ENCODE measurements around the gene MT2A.
"Not testable (repeated sequence)": the region's sequence is repeated elsewhere in the genome, so short reads cannot be mapped to it uniquely, and the experiment has no call there.

The MT2A gene

GRCh38 chr16:56608876-56609462 lies 585 bp downstream of the MT2A start:
- Mint-ChIP-seq H3K36me3 (no peaks in the 10 kb centered on the region), H3K4me1 (peaks cover 41% of the 10 kb centered on the region), H3K27ac (peak overlapping the region; percentile 76), H3K4me3 (peak overlapping the region; percentile 87), H3K27me3 (no peaks in the 10 kb centered on the region), H3K9me3 (no peaks in the 10 kb centered on the region)
- ATAC-seq, result no peak

- H3K36me3 Mint-ChIP-seq, result no peaks in the 10 kb centered on the region
- H3K4me3 Mint-ChIP-seq, result peak overlapping the region; percentile 87
- peak overlapping the region; percentile 76 for H3K27ac Mint-ChIP-seq
- peak; percentile 79 for ATAC-seq
- no peaks in the 10 kb centered on the region for H3K9me3 Mint-ChIP-seq
- no peaks in the 10 kb centered on the region for H3K27me3 Mint-ChIP-seq
- peaks cover 41% of the 10 kb centered on the region for H3K4me1 Mint-ChIP-seq
Observed at GRCh38 chr16:56609463-56609921, 1.1 kb downstream of the MT2A start.

GRCh38 chr16:56610017-56610608 lies 1.7 kb downstream of the MT2A start:
- no peaks in the 10 kb centered on the region for H3K36me3 Mint-ChIP-seq
- peak; percentile 71 for ATAC-seq
- no peaks in the 10 kb centered on the region for H3K9me3 Mint-ChIP-seq

GRCh38 chr16:56610609-56611111 lies 2.3 kb downstream of the MT2A start:
- peak overlapping the region; percentile 87 for H3K4me3 Mint-ChIP-seq
- H3K4me1 Mint-ChIP-seq, result peaks cover 41% of the 10 kb centered on the region
- no peaks in the 10 kb centered on the region for H3K36me3 Mint-ChIP-seq
- no peak for ATAC-seq
- H3K9me3 Mint-ChIP-seq, result no peaks in the 10 kb centered on the region
- H3K27ac Mint-ChIP-seq, result peak overlapping the region; percentile 76
- H3K27me3 Mint-ChIP-seq, result no peaks in the 10 kb centered on the region

More at GRCh38 chr16:56610017-56610608, 1.7 kb downstream of the MT2A start:
- Mint-ChIP-seq H3K4me1 (peaks cover 41% of the 10 kb centered on the region), H3K27ac (peak overlapping the region; percentile 76), H3K27me3 (no peaks in the 10 kb centered on the region), H3K4me3 (peak overlapping the region; percentile 87)

- H3K27ac Mint-ChIP-seq, result peak overlapping the region; percentile 76
- peaks cover under 1% of the 10 kb centered on the region for H3K27me3 Mint-ChIP-seq
- peaks cover 41% of the 10 kb centered on the region for H3K4me1 Mint-ChIP-seq
- H3K4me3 Mint-ChIP-seq, result peak overlapping the region; percentile 16
- H3K9me3 Mint-ChIP-seq, result no peaks in the 10 kb centered on the region
- no peak for ATAC-seq
- H3K36me3 Mint-ChIP-seq, result no peaks in the 10 kb centered on the region
Observed at GRCh38 chr16:56611281-56611833, 3.0 kb downstream of the MT2A start.

- Mint-ChIP-seq H3K27me3 (peaks cover 24% of the 10 kb centered on the region), H3K4me1 (peaks cover 38% of the 10 kb centered on the region), H3K4me3 (no peak overlapping the region), H3K9me3 (no peaks in the 10 kb centered on the region), H3K27ac (no peak overlapping the region), H3K36me3 (no peaks in the 10 kb centered on the region)
- no peak for ATAC-seq
Observed at GRCh38 chr16:56613706-56614105, 5.3 kb downstream of the MT2A start.

- no peak for ATAC-seq
- no peaks in the 10 kb centered on the region for H3K36me3 Mint-ChIP-seq
- H3K4me3 Mint-ChIP-seq, result no peak overlapping the region
- H3K27me3 Mint-ChIP-seq, result peaks cover 33% of the 10 kb centered on the region
- no peaks in the 10 kb centered on the region for H3K9me3 Mint-ChIP-seq
- peaks cover 30% of the 10 kb centered on the region for H3K4me1 Mint-ChIP-seq
- H3K27ac Mint-ChIP-seq, result no peak overlapping the region
Observed at GRCh38 chr16:56614549-56614991, 6.2 kb downstream of the MT2A start.

GRCh38 chr16:56615353-56615752 lies 7.0 kb downstream of the MT2A start:
- ATAC-seq, result no peak
- H3K36me3 Mint-ChIP-seq, result no peaks in the 10 kb centered on the region
- peaks cover 23% of the 10 kb centered on the region for H3K4me1 Mint-ChIP-seq
- H3K9me3 Mint-ChIP-seq, result no peaks in the 10 kb centered on the region
- H3K27me3 Mint-ChIP-seq, result peaks cover 34% of the 10 kb centered on the region
- H3K4me3 Mint-ChIP-seq, result no peak overlapping the region
- H3K27ac Mint-ChIP-seq, result no peak overlapping the region

- Mint-ChIP-seq H3K36me3 (no peaks in the 10 kb centered on the region), H3K27me3 (peaks cover 34% of the 10 kb centered on the region), H3K27ac (no peak overlapping the region), H3K4me1 (peaks cover 10% of the 10 kb centered on the region), H3K9me3 (no peaks in the 10 kb centered on the region), H3K4me3 (peak overlapping the region; percentile 44)
- ATAC-seq, result no peak
Observed at GRCh38 chr16:56616608-56617211, 8.3 kb downstream of the MT2A start.

- H3K27ac Mint-ChIP-seq, result no peak overlapping the region
- ATAC-seq, result peak; percentile 50
- H3K27me3 Mint-ChIP-seq, result peaks cover 34% of the 10 kb centered on the region
- peaks cover 10% of the 10 kb centered on the region for H3K4me1 Mint-ChIP-seq
- peak overlapping the region; percentile 51 for H3K4me3 Mint-ChIP-seq
- no peaks in the 10 kb centered on the region for H3K36me3 Mint-ChIP-seq
- no peaks in the 10 kb centered on the region for H3K9me3 Mint-ChIP-seq
Observed at GRCh38 chr16:56617212-56618085, 9.1 kb downstream of the MT2A start.

- Mint-ChIP-seq H3K27me3 (peaks cover 34% of the 10 kb centered on the region), H3K9me3 (no peaks in the 10 kb centered on the region), H3K4me3 (no peak overlapping the region), H3K36me3 (no peaks in the 10 kb centered on the region), H3K4me1 (peaks cover 10% of the 10 kb centered on the region), H3K27ac (no peak overlapping the region)
- ATAC-seq, result no peak
Observed at GRCh38 chr16:56618138-56618537, 9.8 kb downstream of the MT2A start.

- ATAC-seq, result no peak
- no peak overlapping the region for H3K27ac Mint-ChIP-seq
- peaks cover 18% of the 10 kb centered on the region for H3K4me1 Mint-ChIP-seq
- H3K36me3 Mint-ChIP-seq, result no peaks in the 10 kb centered on the region
- no peaks in the 10 kb centered on the region for H3K9me3 Mint-ChIP-seq
- H3K4me3 Mint-ChIP-seq, result no peak overlapping the region
- peaks cover 48% of the 10 kb centered on the region for H3K27me3 Mint-ChIP-seq
Observed at GRCh38 chr16:56620339-56620897, 12.0 kb downstream of the MT2A start.

- Mint-ChIP-seq H3K27me3 (peaks cover 57% of the 10 kb centered on the region), H3K4me1 (peaks cover 23% of the 10 kb centered on the region)
- H3K36me3 Mint-ChIP-seq, H3K27ac Mint-ChIP-seq, H3K4me3 Mint-ChIP-seq, ATAC-seq, H3K9me3 Mint-ChIP-seq: not testable (repeated sequence)
Observed at GRCh38 chr16:56621665-56622445, 13.5 kb downstream of the MT2A start.

GRCh38 chr16:56623184-56623583 lies 14.8 kb downstream of the MT2A start:
- H3K27me3 Mint-ChIP-seq, result peaks cover 47% of the 10 kb centered on the region
- H3K4me1 Mint-ChIP-seq, result peaks cover 14% of the 10 kb centered on the region
- not testable (repeated sequence) for H3K9me3 Mint-ChIP-seq, ATAC-seq, H3K4me3 Mint-ChIP-seq, H3K36me3 Mint-ChIP-seq, H3K27ac Mint-ChIP-seq

Data from stimulated activated memory B cell treated with anti-CD40 and anti-IgM and Interleukin-4, amounts not matched to agents 10 μg/mL and 1 μg/mL and 100 μg/mL, for 72 hours (primary cell).